Loucy (cell line): ENCODE measurements around the gene NDFIP1.

Source experiments
- H2AFZ ChIP-seq: fragments of 200-600 bp; sonication (generic); 2 replicates; pipeline ENCODE4 v1.6.0; 2016; ENCODE audit warnings: antibody characterized with exemption, mild to moderate bottlenecking, low read length, moderate library complexity
- H3F3A ChIP-seq: fragments of 200-600 bp; 2 replicates; pipeline ENCODE4 v1.6.0; 2016; ENCODE audit warnings: antibody characterized with exemption, low read depth, mild to moderate bottlenecking
- H3K27me3 ChIP-seq: fragments of 200-600 bp; sonication (generic); 2 replicates; pipeline ENCODE4 v1.6.1; 2014; ENCODE audit warnings: low read length, mild to moderate bottlenecking; ENCODE audit not compliant: insufficient read depth, poor library complexity, severe bottlenecking
- H3K36me3 ChIP-seq: fragments of 200-600 bp; sonication (generic); 2 replicates; pipeline ENCODE4 v1.6.1; 2016; ENCODE audit warnings: low read length; ENCODE audit not compliant: insufficient read depth
- H3K4me1 ChIP-seq: fragments of 200-600 bp; sonication (generic); 2 replicates; pipeline ENCODE4 v1.5.1; 2014; ENCODE audit warnings: low read length, mild to moderate bottlenecking; ENCODE audit not compliant: insufficient read depth, poor library complexity, severe bottlenecking
- H3K4me2 ChIP-seq: fragments of 200-600 bp; sonication (generic); 2 replicates; pipeline ENCODE4 v1.6.0; 2014; ENCODE audit warnings: antibody characterized with exemption, low read length, low read depth, mild to moderate bottlenecking; ENCODE audit not compliant: poor library complexity, severe bottlenecking
- H3K4me3 ChIP-seq: fragments of 200-600 bp; sonication (generic); 2 replicates; pipeline ENCODE4 v1.5.1; 2014; ENCODE audit warnings: low read length, mild to moderate bottlenecking, mixed read lengths; ENCODE audit not compliant: poor library complexity, severe bottlenecking
- H3K79me2 ChIP-seq: fragments of 200-600 bp; sonication (generic); 2 replicates; pipeline ENCODE4 v1.6.1; 2014; ENCODE audit warnings: low read length; ENCODE audit not compliant: insufficient read depth
- H3K9ac ChIP-seq: fragments of 200-600 bp; sonication (generic); 2 replicates; pipeline ENCODE4 v1.6.0; 2014; ENCODE audit warnings: mild to moderate bottlenecking, low read depth, low read length, moderate library complexity; ENCODE audit not compliant: poor library complexity, severe bottlenecking
- H3K9me2 ChIP-seq: fragments of 200-600 bp; sonication (generic); replicated peaks from 2 replicates; pipeline ENCODE4 v1.6.1; 2016; ENCODE audit warnings: low read depth, low read length, mixed read lengths
- H3K9me3 ChIP-seq: fragments of 200-600 bp; sonication (generic); 2 replicates; pipeline ENCODE4 v1.6.1; 2014; ENCODE audit warnings: mild to moderate bottlenecking, antibody characterized with exemption, low read length, low read depth; ENCODE audit not compliant: insufficient read depth
- H4K20me1 ChIP-seq: fragments of 200-600 bp; sonication (generic); 2 replicates; pipeline ENCODE4 v1.6.0; 2014; ENCODE audit warnings: antibody characterized with exemption, low read length, mild to moderate bottlenecking; ENCODE audit not compliant: insufficient read depth, poor library complexity, severe bottlenecking
- CTCF ChIP-seq: fragments of 200-600 bp; sonication (generic); conservative IDR thresholded peaks from 2 replicates; pipeline ENCODE4 v1.5.1; 2014; ENCODE audit warnings: mild to moderate bottlenecking, antibody characterized with exemption, low read length
- EZH2phosphoT487 ChIP-seq: fragments of 200-600 bp; IDR thresholded peaks from 2 replicates; pipeline ENCODE4 v1.6.1; 2018; ENCODE audit warnings: antibody characterized with exemption, mild to moderate bottlenecking, moderate library complexity, borderline replicate concordance

NDFIP1 gene

GRCh38 chr5:142108432-142109330, at the start of gene NDFIP1:
TSS of gene NDFIP1 (plus strand) at chr5:142108779. CDS start at chr5:142108975, 196 bp downstream.
- H3F3A ChIP-seq: peaks cover 12% of the 10 kb centered on the region; the same call in 1 of the 2 replicates
- H3K27me3 ChIP-seq: no peaks in the 10 kb centered on the region
- H2AFZ ChIP-seq: peak within 1 kb of the TSS; percentile 98
- H3K4me3 ChIP-seq: peak within 1 kb of the TSS; percentile 79
- no peaks in the 10 kb centered on the region for H3K9me3 ChIP-seq
- peak within 1 kb of the TSS; percentile 84 for H3K9ac ChIP-seq
- peaks cover 50% of the 10 kb centered on the region for H3K4me1 ChIP-seq
- no peaks in the 10 kb centered on the region for H3K36me3 ChIP-seq
- H3K79me2 ChIP-seq: peaks cover 46% of the 10 kb centered on the region
- H3K4me2 ChIP-seq: peak within 1 kb of the TSS; percentile 97
- TF ChIP-seq EZH2phosphoT487 (no peak), CTCF (no peak; the same call in 1 of the 2 replicates)
- H3K9me2 ChIP-seq: no peaks in the 10 kb centered on the region
- peaks cover 22% of the 10 kb centered on the region for H4K20me1 ChIP-seq

GRCh38 chr5:142059304-142059940, 49.2 kb upstream of the NDFIP1 start:
- Histone ChIP-seq H2AFZ (no peak overlapping the region), H4K20me1 (no peaks in the 10 kb centered on the region), H3K27me3 (no peaks in the 10 kb centered on the region), H3F3A (no peaks in the 10 kb centered on the region), H3K4me2 (no peak overlapping the region), H3K4me1 (peaks cover 11% of the 10 kb centered on the region), H3K9me2 (no peaks in the 10 kb centered on the region), H3K4me3 (no peak overlapping the region), H3K9me3 (no peaks in the 10 kb centered on the region), H3K36me3 (no peaks in the 10 kb centered on the region), H3K79me2 (no peaks in the 10 kb centered on the region), H3K9ac (no peak overlapping the region)
- no peak for TF ChIP-seq EZH2phosphoT487
- TF ChIP-seq CTCF: peak; percentile 34; the same call in 1 of the 2 replicates

- H3K36me3 ChIP-seq: no peaks in the 10 kb centered on the region
- peak overlapping the region; percentile 74 for H2AFZ ChIP-seq
- peaks cover 11% of the 10 kb centered on the region for H3K4me1 ChIP-seq
- H3K79me2 ChIP-seq: no peaks in the 10 kb centered on the region
- no peaks in the 10 kb centered on the region for H4K20me1 ChIP-seq
- no peaks in the 10 kb centered on the region for H3K9me3 ChIP-seq
- TF ChIP-seq EZH2phosphoT487: no peak
- no peak for TF ChIP-seq CTCF
- peak overlapping the region; percentile 13 for H3K4me2 ChIP-seq
- no peaks in the 10 kb centered on the region for H3F3A ChIP-seq
- no peak overlapping the region for H3K9ac ChIP-seq
- H3K9me2 ChIP-seq: no peaks in the 10 kb centered on the region
- H3K4me3 ChIP-seq: no peak overlapping the region
- H3K27me3 ChIP-seq: no peaks in the 10 kb centered on the region
Measured at GRCh38 chr5:142063376-142063775, 45.2 kb upstream of the NDFIP1 start.
